HG02943 (cell line): ENCODE data around the gene GASK1A.

Source experiments
- ATAC-seq: cut with Tn5 transposase; IDR thresholded peaks from one replicate; pipeline ENCODE4 v1.9.1; 2021; ENCODE audit warnings: mild to moderate bottlenecking, low read depth, moderate library complexity; ENCODE audit not compliant: unreplicated experiment

Gene GASK1A

DNA sequence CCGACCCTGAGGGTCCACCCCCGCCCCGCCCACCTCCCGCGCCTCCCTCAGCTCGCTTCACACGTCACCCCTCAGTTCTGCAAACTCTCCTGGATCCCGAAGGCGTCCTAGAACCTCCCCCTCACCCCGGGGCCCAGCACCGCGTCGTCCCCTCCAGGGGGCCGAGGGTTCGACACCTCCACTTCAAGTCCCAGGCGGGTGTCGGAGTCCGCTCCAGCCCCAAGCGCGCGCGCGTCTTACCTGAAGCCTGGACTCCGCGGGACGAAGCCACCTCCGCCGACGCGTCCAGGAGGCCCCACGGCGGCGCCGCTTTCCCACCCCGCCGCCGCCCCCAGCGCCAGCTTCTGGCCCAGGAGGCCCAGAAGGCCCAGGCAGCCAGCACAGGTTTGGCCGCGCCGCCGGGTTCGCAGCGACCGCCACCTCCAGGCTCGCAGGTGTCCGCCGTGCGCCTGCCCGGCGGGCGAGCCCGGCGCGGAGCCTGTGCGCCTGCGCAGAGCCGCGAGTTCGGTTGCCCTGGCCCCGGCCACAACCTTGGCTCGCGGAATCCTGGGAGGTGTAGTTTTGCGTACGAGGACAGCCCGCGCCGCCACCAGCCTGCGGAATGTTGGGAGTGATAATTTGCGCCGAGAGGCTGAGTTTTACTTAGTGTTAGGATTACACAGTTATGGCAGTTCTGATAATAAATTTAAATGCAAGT lies 126.6 kb downstream of the GASK1A start, which contains the start of gene POMGNT2:
Gene POMGNT2 (minus strand): TSS at position 484 of the 697 bp plus-strand sequence. CDS start 24,648 bp downstream, outside the sequence.
- ATAC-seq, result peak; percentile 77

DNA sequence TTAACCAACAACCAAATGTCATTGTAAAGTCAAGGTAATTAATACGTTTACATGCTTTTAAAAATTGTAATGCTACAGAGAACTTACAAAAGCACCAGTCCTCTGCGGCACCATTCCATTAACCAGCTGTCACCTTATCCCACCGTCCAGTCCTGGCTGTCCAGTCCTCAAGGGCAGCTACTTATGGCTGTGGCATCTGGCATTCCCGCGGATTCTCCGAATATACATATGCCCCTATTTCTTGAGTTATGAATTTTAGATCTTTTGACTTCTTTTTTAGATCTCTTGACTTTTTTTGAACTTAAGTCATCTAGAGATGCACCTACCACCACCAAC lies 127.2 kb downstream of the GASK1A start:
- ATAC-seq, result no peak
